Liver (tissue), 3 donors: ENCODE data around the gene AKAP13.
A peak's percentile ranks its signal among the peaks of the same experiment; 100 is the strongest.

Source experiments
- JUND ChIP-seq, 2 donors: IDR thresholded peaks; 2 replicates each; pipeline ENCODE4 v1.6.1; 2016; ENCODE audit warnings: antibody characterized with exemption in 2 of 2
- RAD21 ChIP-seq, 2 donors: IDR thresholded peaks; 2 replicates each; pipeline ENCODE4 v1.6.1; 2016; ENCODE audit warnings: antibody characterized with exemption in 2 of 2, mild to moderate bottlenecking in 2 of 2
- TAF1 ChIP-seq: conservative IDR thresholded peaks from 2 replicates; pipeline ENCODE4 v1.6.1; 2016; ENCODE audit warnings: antibody characterized with exemption, mild to moderate bottlenecking
- TF ChIP-seq, protein P1 (sequence below): fragments of 150-350 bp; IDR thresholded peaks from 2 replicates; pipeline ENCODE4 v1.5.1; 2017; ENCODE audit warnings: improper control_type of control experiment, low read depth, low read length; ENCODE audit not compliant: missing input control
- donor health status: healthy.
- donor health status: healthy.

DNA sequence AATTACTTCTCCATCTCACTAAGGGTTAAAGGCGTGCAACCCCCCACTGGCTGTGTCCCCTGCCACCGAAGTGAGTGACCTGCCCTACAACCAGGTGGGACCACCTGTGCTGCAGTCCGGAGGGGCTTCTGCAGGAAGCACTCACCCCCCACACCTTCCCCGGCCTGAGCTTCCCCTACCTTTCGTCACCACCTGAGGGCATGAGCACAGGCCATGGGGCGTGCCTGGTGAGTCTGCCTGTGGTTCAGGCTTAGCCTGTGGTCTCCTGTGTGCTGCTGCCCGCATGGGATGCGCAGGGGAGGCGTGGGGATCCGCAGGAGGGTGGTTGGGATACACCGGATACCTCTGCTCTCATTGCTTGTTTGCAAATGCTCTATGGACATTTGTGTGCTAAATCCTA is 368.3 kb downstream of the AKAP13 start:
- no peak for TF ChIP-seq JUND (IDR thresholded peaks at IDR 0.05)
- TF ChIP-seq, protein P1, sequence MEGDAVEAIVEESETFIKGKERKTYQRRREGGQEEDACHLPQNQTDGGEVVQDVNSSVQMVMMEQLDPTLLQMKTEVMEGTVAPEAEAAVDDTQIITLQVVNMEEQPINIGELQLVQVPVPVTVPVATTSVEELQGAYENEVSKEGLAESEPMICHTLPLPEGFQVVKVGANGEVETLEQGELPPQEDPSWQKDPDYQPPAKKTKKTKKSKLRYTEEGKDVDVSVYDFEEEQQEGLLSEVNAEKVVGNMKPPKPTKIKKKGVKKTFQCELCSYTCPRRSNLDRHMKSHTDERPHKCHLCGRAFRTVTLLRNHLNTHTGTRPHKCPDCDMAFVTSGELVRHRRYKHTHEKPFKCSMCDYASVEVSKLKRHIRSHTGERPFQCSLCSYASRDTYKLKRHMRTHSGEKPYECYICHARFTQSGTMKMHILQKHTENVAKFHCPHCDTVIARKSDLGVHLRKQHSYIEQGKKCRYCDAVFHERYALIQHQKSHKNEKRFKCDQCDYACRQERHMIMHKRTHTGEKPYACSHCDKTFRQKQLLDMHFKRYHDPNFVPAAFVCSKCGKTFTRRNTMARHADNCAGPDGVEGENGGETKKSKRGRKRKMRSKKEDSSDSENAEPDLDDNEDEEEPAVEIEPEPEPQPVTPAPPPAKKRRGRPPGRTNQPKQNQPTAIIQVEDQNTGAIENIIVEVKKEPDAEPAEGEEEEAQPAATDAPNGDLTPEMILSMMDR = no peak
- TF ChIP-seq TAF1 = no peak
- TF ChIP-seq RAD21 (IDR thresholded peaks at IDR 0.05) = peak in 1 of 2 donors; percentile 64
